HUDEP-2 (cell line): ENCODE results near the gene SOSTDC1.
A peak's percentile ranks its signal among the peaks of the same experiment; 100 is the strongest.

Source experiments
- DNase-seq, 76 experiments: peaks; one replicate each; lab custom pipeline; 2025; ENCODE audit not compliant: unreplicated experiment in 76 of 76; lab: John Stamatoyannopoulos, UW

Gene SOSTDC1

DNA sequence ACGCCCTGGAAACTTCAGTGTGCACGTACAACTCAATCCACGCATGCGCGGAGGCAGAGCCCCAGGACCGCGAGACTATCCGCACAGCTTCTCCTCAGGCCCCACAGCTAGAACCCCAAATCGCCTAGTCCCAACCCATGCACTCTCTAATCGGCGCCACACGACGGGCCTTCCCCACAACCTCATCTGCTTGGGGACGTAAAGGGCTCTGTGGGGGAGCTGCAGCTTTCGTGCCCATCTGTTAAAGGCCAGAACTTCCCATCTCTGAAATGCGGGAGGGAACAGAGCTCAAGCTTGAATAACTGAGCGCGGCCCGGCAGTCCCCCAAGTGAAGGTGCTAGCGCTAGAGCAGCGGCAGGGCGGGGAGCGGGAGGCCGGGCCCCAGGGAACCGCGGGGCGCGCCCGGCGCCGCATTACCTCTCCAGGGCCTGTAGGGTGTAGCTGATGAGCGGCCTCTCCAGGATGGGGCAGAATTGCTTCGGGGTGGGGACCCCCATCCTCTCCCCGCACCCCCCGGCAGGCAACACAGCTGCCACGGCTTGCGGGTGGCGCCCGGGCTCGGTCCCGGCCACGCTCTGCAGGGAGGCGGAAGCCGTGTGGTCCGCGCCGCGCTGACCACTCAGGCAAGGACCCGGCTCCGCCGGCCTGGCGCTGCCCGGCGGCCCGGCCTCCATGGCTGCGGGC, 44.7 kb downstream of the SOSTDC1 start:
- peak in 72 of 76 experiments; percentile 31 to 88 (median 74) for DNase-seq

DNA sequence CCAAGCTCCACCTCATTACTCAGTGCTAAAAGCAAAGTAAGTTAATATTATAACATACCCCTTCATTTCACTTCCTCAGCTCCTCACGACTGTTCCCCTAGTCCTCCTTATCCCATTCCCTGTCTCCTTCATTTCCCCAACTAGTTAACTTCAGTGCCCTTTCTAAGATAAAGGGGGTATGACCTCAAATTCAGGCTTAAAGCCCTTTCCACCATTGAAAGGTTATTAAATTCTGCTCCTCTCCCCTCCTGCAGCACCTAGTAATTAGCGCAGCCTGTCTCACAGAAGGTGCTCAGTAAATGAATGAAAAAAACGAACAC, 45.2 kb downstream of the SOSTDC1 start:
- DNase-seq = no peak

DNA sequence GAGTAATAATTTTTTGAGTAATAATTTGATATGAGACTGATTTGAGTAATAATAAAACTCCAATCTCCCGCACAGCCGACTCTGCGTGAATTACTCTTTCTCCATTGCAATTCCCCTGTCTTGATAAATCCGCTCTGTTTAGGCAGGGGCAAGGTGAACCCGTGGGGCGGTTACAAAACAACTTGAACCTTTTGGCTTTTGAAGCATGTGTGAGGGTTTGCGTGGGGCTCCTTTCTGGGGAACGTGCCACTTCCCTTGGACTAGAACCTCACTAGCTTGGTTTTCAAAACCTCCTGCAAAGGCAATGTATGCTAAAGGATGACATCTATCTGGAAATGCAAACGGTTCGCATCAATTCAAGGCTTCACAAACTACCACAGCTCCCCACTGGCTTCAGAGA, 45.7 kb downstream of the SOSTDC1 start:
- no peak for DNase-seq

DNA sequence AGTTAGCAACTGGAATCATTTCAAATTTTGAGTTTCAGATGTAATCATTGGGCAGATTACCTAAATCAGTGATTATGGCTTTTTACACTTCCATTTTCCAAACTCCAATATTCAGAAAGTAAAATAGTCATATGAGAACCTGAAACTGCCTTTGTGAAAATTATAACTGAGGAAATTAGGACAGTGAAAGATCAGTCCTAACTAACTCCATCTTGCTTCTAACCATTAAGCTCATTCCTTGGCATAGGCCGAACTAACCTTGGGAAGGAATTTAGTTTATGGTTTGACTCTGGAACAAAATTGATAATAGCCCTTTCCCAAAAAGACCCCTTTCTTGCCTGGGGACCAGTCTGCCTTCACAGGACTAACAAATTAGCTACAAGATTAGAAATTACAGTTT, 46.4 kb downstream of the SOSTDC1 start:
- no peak for DNase-seq

DNA sequence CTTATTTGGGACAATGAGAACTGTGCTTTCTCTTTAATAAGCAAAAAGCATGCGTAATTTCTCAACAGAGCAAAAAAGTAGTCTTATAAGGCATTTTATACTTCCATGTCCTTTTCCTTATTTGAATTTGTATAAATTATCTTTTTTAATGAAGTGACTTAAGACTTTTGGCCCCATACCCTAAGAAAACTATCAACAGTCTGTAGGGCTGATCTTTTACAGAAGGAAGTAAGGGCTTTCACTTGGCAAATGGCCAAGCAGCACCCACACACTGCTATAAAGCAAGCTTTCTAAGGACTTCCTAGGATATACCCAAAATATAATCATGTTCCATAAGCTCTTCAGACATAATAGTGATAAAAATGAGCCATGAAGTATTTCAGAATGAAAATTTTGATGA, 47.6 kb downstream of the SOSTDC1 start:
- DNase-seq = peak in 2 of 76 experiments; percentile 4 to 13

DNA sequence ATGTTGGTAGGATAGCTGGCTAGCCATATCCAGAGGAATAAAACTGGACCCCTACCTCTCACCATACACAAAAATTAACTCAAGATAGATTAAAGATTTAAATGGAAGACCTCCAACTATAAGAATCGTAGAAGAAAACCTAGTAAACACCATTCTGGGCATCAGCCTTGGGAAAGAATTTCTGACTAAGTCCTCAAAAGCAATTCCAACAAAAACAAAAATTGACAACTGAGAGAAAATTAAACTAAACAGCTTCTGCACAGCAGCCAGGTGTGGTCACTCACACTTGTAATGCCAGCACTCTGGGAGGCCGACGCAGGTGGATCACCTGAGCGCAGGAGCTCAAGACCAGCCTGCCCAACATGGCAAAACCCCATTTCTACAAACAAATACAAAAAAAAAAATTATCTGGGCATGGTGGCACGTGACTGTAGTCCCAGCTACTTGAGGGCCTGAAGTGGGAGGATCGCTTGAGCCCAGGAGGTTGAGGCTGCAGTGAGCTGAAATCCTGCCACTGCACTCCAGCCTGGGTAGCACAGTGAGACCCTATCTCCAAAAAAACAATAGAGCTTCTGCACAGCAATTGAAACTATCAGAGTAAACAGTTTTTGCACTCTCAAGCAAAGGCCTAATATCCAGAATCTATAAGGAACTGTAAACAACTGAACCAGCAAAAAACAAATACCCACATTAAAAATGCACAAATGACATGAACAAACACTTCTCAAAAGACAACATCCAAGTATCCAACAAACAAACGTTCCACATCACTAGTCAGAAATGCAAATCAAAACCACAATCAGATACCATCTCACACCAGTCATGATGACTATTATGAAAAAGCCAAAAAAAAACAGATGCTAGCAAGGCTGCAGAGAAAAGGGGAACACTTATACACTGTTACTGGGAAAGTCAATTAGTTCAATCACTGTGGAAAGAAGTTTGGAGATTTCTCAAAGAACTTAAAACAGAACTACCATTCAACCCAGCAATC, 49.0 kb downstream of the SOSTDC1 start:
- DNase-seq = no peak

DNA sequence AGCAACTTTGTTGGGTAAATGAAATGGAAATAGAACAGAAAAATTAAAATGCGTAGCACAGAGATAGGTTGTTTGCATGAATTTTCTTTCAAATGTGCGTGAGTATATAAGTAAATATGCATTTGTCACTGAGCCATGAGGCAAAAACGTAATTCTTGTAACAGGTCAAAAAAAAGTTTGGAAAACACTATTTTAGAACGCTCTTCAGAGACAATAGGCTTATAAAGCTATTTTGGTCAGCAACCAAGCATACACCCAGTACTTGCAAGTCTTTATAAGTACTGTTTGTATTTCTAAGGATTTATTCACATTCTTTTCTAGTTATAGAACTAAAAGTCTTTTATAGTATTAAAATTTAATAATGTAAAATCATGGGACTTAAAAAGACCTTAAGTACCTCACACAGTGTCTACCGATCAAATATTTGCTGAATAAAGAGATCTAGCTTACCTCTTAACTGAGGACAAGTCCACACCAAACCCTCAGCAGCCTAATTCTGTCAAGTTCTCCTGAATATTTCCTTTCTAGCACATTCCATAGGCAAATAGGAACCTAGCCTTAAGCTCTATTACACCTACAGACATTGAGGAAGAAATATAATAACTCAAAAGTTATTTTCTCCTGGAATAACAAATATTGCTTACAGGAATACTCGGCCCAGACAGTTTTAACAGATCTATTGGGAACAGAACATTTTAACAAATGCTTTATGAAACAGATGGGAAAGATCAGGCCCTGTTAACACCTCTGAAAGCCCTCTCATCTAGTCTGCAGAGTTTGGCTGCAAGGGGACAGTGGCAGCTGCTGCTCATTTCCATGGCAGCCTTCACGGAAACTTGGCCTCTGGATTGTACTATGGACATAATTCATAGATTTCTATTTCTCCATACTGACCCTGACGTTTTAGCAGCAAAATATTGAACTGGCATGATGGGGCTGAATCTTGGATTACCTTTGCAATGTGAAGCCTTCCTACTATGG, 53.0 kb downstream of the SOSTDC1 start:
- DNase-seq = no peak
